ENCODE data around the gene TMIGD1. TPM values are rescaled to one million over a fixed set of nuclear protein-coding genes. Genes with fewer than 3 reads are reported as not detected.
"Not testable (repeated sequence)": the region's sequence is repeated elsewhere in the genome, so short reads cannot be mapped to it uniquely, and the experiment has no call there.

The TMIGD1 gene
- total and polyA plus RNA-seq, 2 experiments from 2014 or later = 2.5 to 3.2 TPM

GRCh38 chr17:30351735-30352134, 17.9 kb upstream of the TMIGD1 start:
- Histone ChIP-seq H3K36me3 (replicated peaks; ENCODE audit: insufficient read depth, low read depth) (no peaks in the 10 kb centered on the region), H2AFZ (no peak overlapping the region), H3K9me2 (replicated peaks; ENCODE audit: insufficient read depth) (no peaks in the 10 kb centered on the region), H4K20me1 (ENCODE audit: insufficient read depth, poor library complexity, severe bottlenecking) (no peaks in the 10 kb centered on the region), H3K27ac (no peak overlapping the region), H3K4me1 (ENCODE audit: insufficient read depth) (no peaks in the 10 kb centered on the region), H3K9me3 (ENCODE audit: low read depth) (no peaks in the 10 kb centered on the region), H3K27me3 (no peaks in the 10 kb centered on the region), H3K79me2 (no peaks in the 10 kb centered on the region), H3K4me3 (no peak overlapping the region), H3K4me2 (no peak overlapping the region)
- WGBS (ENCODE audit: low lambda C conversion rate, missing lambda C conversion rate) = 95% methylated on average over 2 of the region's 2 CpGs
- no peak for DNase-seq (ENCODE audit: low spot score)
- TF ChIP-seq CTCF (IDR thresholded peaks at IDR 0.05; ENCODE audit: poor library complexity) = no peak

GRCh38 chr17:30351263-30351662, 17.4 kb upstream of the TMIGD1 start:
- not testable (repeated sequence) for H3K36me3 ChIP-seq (replicated peaks; ENCODE audit: insufficient read depth, low read depth); H3K4me3 ChIP-seq; H3K9me2 ChIP-seq (replicated peaks; ENCODE audit: insufficient read depth); H2AFZ ChIP-seq; H3K27me3 ChIP-seq; H3K27ac ChIP-seq; H3K79me2 ChIP-seq; H3K4me2 ChIP-seq; H3K4me1 ChIP-seq (ENCODE audit: insufficient read depth); H4K20me1 ChIP-seq (ENCODE audit: insufficient read depth, poor library complexity, severe bottlenecking); DNase-seq (ENCODE audit: low spot score); H3K9me3 ChIP-seq (ENCODE audit: low read depth)
- 95% methylated on average over 4 of the region's 4 CpGs for WGBS (ENCODE audit: low lambda C conversion rate, missing lambda C conversion rate)

- Histone ChIP-seq H4K20me1 (ENCODE audit: insufficient read depth, poor library complexity, severe bottlenecking) (no peaks in the 10 kb centered on the region), H3K9me3 (ENCODE audit: low read depth) (no peaks in the 10 kb centered on the region), H3K27me3 (no peaks in the 10 kb centered on the region), H3K9me2 (replicated peaks; ENCODE audit: insufficient read depth) (no peaks in the 10 kb centered on the region), H3K4me3 (no peak overlapping the region), H2AFZ (no peak overlapping the region), H3K27ac (no peak overlapping the region), H3K36me3 (replicated peaks; ENCODE audit: insufficient read depth, low read depth) (no peaks in the 10 kb centered on the region), H3K4me1 (ENCODE audit: insufficient read depth) (peaks cover 12% of the 10 kb centered on the region), H3K79me2 (no peaks in the 10 kb centered on the region), H3K4me2 (no peak overlapping the region)
- 100% methylated on average over 1 of the region's 1 CpG for WGBS (ENCODE audit: low lambda C conversion rate, missing lambda C conversion rate)
- no peak for DNase-seq (ENCODE audit: low spot score)
- TF ChIP-seq EZH2 (IDR thresholded peaks at IDR 0.05; ENCODE audit: borderline replicate concordance) (no peak), EZH2phosphoT487 (IDR thresholded peaks at IDR 0.05; ENCODE audit: low read depth, severe bottlenecking, unreplicated experiment) (no peak), CTCF (IDR thresholded peaks at IDR 0.05; ENCODE audit: poor library complexity) (no peak)
These were observed 15.4 kb upstream of the TMIGD1 start for GRCh38 chr17:30349252-30349651.

GRCh38 chr17:30347488-30347887, 13.6 kb upstream of the TMIGD1 start:
- Histone ChIP-seq H3K4me2 (no peak overlapping the region), H2AFZ (no peak overlapping the region), H3K4me1 (ENCODE audit: insufficient read depth) (peaks cover 20% of the 10 kb centered on the region), H3K36me3 (replicated peaks; ENCODE audit: insufficient read depth, low read depth) (no peaks in the 10 kb centered on the region), H3K27me3 (no peaks in the 10 kb centered on the region), H3K9me2 (replicated peaks; ENCODE audit: insufficient read depth) (no peaks in the 10 kb centered on the region), H4K20me1 (ENCODE audit: insufficient read depth, poor library complexity, severe bottlenecking) (no peaks in the 10 kb centered on the region), H3K27ac (no peak overlapping the region), H3K9me3 (ENCODE audit: low read depth) (no peaks in the 10 kb centered on the region), H3K79me2 (no peaks in the 10 kb centered on the region), H3K4me3 (no peak overlapping the region)
- no peak for DNase-seq (ENCODE audit: low spot score)
- 54% methylated on average over 4 of the region's 4 CpGs for WGBS (ENCODE audit: low lambda C conversion rate, missing lambda C conversion rate)
- TF ChIP-seq EZH2phosphoT487 (IDR thresholded peaks at IDR 0.05; ENCODE audit: low read depth, severe bottlenecking, unreplicated experiment) (no peak), CTCF (IDR thresholded peaks at IDR 0.05; ENCODE audit: poor library complexity) (no peak), EZH2 (IDR thresholded peaks at IDR 0.05; ENCODE audit: borderline replicate concordance) (no peak)

Measured in hepatocyte (in vitro differentiated cells).